Measurements from ENCODE around the gene LPP. TPM values are rescaled to one million over a fixed set of nuclear protein-coding genes. Genes with fewer than 3 reads are reported as not detected.

LPP gene
- total and polyA plus RNA-seq, 2 of the 13 experiments (the other 11 are each of a cell fraction or from before 2014, with no cell fraction given), result 19.2 to 29.9 TPM

- Histone ChIP-seq H4K20me1 (ENCODE audit: insufficient read depth, low read length) (no peaks in the 10 kb centered on the region), H3K27me3 (ENCODE audit: control insufficient read depth in 1 of 2, insufficient read depth in 2 of 2, low read length in 2 of 2) (no peaks in the 10 kb centered on the region), H3K79me2 (ENCODE audit: insufficient read depth, low read length) (peaks cover 9% of the 10 kb centered on the region), H3K9ac (ENCODE audit: insufficient read depth, low read depth, low read length) (no peak overlapping the region), H3K36me3 (replicated peaks in 1 of 2; ENCODE audit: control insufficient read depth in 1 of 2, insufficient read depth in 2 of 2, low read length in 2 of 2) (no peaks in the 10 kb centered on the region), H3K9me3 (ENCODE audit: low read length) (no peaks in the 10 kb centered on the region), H2AFZ (ENCODE audit: low read length) (no peak overlapping the region), H3K4me2 (ENCODE audit: low read depth, low read length) (no peak overlapping the region), H3K4me3 (replicated peaks in 1 of 3; ENCODE audit: insufficient read depth in 1 of 3, low read depth in 2 of 3, low read length in 3 of 3) (no peak overlapping the region), H3K4me1 (ENCODE audit: insufficient read depth, low read length) (peaks cover 46% of the 10 kb centered on the region), H3K27ac (ENCODE audit: extremely low read length, insufficient read depth, low read length) (no peak overlapping the region)
- no TSS peak for BruUV-seq (replicated peaks)
- DNase-seq (ENCODE audit: low spot score) (no peak), FAIRE-seq (no peak), ATAC-seq (no peak)
- in situ Hi-C loops (cut with HindIII; ENCODE audit: extremely low pct_ligation_motif_present, low pct_unique_long_range_greater_than_20kb) (no loop called here), intact Hi-C loops (cut with micrococcal nuclease; ENCODE audit: unreplicated experiment) (no loop called here)
- WGBS (ENCODE audit: low lambda C conversion rate), result 89% methylated on average over 4 of the region's 4 CpGs
- ChIA-PET POLR2A (no interaction called here), CTCF (ENCODE audit: low intra/inter-chr PET ratio, low total read pairs) (no interaction called here)
- TF ChIP-seq ZNF740 (CRISPR knock-in tag; IDR thresholded peaks at IDR 0.05), result no peak
- no peak for TF ChIP-seq ISX (CRISPR knock-in tag; conservative IDR thresholded peaks at IDR 0.05)
- 0 out of 4 replicates have a peak, but pooled peaks have one; percentile 4 to 25 for TF ChIP-seq MAFK (conservative IDR thresholded peaks at IDR 0.05 in 1 of 2, IDR thresholded peaks at IDR 0.05 in 1 of 2; ENCODE audit: low read length in 2 of 2)
- TF ChIP-seq PAXIP1 (CRISPR knock-in tag; conservative IDR thresholded peaks at IDR 0.05), result no peak
- TF ChIP-seq ZKSCAN8 (CRISPR knock-in tag; IDR thresholded peaks at IDR 0.05; ENCODE audit: borderline replicate concordance), result no peak
- TF ChIP-seq ATF2 (CRISPR knock-in tag; IDR thresholded peaks at IDR 0.05), result no peak
- TF ChIP-seq SALL2 (CRISPR knock-in tag; IDR thresholded peaks at IDR 0.05), result no peak
- TF ChIP-seq NCOA2 (CRISPR knock-in tag; IDR thresholded peaks at IDR 0.05), result no peak
- TF ChIP-seq ZNF234 (CRISPR knock-in tag; conservative IDR thresholded peaks at IDR 0.05), result no peak
- TF ChIP-seq ZNF629 (CRISPR knock-in tag; conservative IDR thresholded peaks at IDR 0.05), result peak; percentile 56
- TF ChIP-seq ZNF687 (CRISPR knock-in tag; IDR thresholded peaks at IDR 0.05), result no peak
- no peak for TF ChIP-seq ZNF746 (CRISPR knock-in tag; IDR thresholded peaks at IDR 0.05)
Observed at GRCh38 chr3:188390343-188390718, 236.4 kb downstream of the LPP start.
